GM18511 (cell line): ENCODE data around the gene S100A11.

Experiments used
- ATAC-seq: cut with Tn5 transposase; IDR thresholded peaks from one replicate; pipeline ENCODE4 v1.9.1; 2021; ENCODE audit warnings: mild to moderate bottlenecking, moderate library complexity; ENCODE audit not compliant: unreplicated experiment

The S100A11 gene

DNA sequence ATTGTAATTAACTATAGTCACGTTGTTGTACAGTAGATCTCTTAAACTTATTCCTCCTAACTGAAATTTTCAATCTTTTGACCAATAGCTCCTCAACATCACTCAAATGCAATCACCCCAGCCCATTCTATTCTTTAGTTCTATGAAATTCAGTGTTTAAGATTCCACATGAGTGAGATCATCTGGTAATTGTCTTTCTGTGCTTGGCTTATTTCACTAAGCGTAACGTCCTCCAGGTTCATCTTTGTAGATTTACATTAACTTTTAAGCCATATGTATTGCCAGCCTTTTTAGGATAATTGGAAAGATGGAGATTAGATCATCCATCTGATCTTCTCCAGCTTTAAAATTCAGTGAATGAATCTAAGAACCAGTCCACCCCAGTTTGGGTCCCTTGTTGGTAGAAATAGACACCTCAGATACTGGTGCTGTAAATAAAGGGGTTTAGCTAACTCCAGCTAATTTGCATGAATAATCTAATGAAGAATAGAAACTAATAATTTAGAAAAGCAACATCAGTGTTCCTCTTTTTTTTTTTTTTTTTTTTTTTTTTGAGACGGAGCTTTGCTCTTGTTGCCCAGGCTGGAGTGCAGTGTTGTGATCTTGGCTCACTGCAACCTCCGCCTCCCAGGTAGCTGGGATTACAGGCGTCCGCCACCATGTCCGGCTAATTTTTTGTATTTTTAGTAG lies 50.2 kb downstream of the S100A11 start:
- ATAC-seq, result no peak

DNA sequence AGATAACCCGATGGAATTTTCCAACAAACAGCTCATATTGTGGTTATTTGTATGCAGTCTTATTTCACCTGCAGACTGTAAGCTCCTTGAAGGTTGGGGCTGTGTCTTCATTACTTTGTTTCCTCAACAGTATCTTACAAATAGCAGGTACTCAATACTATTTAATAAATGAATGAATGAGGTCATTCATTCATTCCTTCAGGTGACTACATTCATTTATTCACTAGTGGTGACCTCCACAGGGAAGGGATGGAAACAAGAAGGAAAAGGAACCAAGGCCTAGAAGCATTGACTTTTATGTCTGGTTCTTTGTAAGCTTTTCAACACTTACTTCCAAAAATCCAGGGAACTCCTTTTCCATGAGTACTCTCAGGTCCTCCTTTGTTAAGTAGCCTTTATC lies 51.0 kb downstream of the S100A11 start:
- ATAC-seq, result no peak

DNA sequence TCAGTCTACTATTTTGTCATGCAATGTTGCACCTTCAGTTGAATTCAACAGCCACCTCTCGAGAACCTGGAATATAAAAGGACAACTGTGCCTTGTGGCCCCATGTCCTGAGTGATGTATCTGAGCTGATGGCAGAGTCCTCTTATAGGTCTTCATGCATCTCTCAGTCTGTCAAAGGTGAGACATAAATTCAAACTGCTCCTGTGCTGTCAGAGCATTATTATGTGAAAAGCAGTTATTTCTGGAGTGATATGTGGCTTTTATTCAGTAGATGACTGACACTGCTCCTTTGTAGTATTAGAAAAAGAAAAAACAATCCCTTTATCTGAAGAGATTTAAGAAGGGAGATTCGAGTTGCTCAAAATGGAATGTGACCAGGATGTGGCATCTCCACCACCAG lies 51.5 kb downstream of the S100A11 start:
- ATAC-seq, result no peak

DNA sequence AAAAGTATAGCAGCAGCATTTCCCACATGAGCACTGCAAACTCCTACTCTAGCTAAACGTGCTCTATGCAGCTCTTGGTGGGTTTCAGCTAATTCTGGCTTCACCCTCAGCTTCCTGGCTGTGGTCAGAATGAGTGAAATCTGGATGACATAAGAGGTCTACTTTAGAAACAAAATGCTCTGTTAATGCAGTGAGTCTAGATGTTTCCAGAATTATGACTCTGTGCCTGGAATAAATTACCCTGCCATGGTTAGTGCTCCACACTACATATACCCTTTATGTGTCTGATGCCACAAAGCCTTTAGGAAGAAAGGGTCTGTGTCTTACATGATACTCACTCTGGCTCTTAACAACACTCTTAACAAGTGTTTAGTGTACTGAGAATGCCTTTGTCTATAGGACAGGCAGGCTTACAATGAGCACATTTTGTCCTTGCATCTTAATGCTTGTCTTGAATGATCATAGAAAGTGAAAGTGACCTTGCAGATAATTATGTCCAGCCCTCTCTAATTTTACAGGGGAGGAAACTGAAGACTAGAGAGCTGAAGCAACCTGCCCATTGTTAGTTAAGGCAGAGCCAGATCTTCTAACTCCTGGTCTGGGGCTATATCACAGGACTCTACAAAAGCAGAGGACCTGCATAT lies 52.4 kb downstream of the S100A11 start:
- ATAC-seq, result peak; percentile 89
